ENCODE data around the gene MTFR2. TPM values are rescaled to one million over a fixed set of nuclear protein-coding genes. Genes with fewer than 3 reads are reported as not detected.
A peak's percentile ranks its signal among the peaks of the same experiment; 100 is the strongest.

MTFR2 gene
- total and polyA plus RNA-seq, 2 of the 13 experiments (the other 11 are each of a cell fraction or from before 2014, with no cell fraction given): 6.7 to 10.7 TPM

DNA sequence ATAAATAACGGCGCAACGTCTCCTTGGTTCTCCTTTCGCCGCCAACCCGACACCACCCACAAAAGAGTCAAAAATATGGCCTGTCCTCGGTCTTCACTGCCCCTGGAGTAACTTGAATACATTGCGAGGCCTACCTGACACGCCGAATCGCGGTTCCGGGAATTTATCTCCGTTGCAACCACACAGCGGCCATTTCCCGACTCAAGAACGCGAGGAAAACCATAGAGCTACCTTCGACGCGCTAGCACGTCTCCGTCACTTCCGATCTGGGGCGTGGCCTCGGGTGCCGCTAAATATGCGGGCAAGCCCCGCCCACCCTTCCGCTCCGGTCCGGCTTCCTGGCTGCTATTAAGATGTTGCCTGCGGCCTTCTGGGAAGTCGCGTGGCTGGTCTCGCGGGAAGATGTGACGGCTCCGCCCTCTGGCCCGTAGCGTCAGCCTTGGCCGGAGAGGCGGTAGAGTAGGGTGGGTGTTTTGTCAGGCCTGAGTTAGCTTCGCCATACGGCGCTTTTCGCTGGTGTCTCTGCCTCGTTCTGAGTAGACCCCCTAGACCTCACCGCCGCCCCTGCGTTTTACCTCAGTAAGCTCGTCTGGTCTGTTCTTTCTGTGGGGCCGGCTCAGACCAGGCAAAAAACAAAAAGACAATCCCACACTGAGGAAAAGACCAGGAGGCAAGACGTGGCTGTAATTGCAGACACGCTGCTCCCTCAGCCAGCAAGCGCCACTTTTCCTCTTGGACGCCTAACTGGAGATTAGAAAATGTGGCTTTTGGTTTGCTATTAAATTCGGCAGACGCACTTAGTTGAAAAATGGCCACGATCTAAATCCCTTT is 39.7 kb upstream of the MTFR2 start, which contains the start of gene BCLAF1 (continued):
- no peak for TF ChIP-seq CBX2 (IDR thresholded peaks at IDR 0.05; ENCODE audit: low read depth, low read length)
- peak; percentile 16 for TF ChIP-seq CBX2 (CRISPR knock-in tag; IDR thresholded peaks at IDR 0.05; ENCODE audit: low read depth)
- peak; percentile 40 for TF ChIP-seq ZNF225 (CRISPR knock-in tag; IDR thresholded peaks at IDR 0.05)
- no peak for TF ChIP-seq AKAP8 (CRISPR knock-in tag; IDR thresholded peaks at IDR 0.05)
- TF ChIP-seq TERF1 (CRISPR knock-in tag; IDR thresholded peaks at IDR 0.05): no peak
- TF ChIP-seq ZSCAN21 (CRISPR knock-in tag; IDR thresholded peaks at IDR 0.05; ENCODE audit: borderline replicate concordance): peak; percentile 60; the same call in 1 of the 2 replicates
- TF ChIP-seq ZNF282 (IDR thresholded peaks at IDR 0.05; ENCODE audit: partially characterized antibody): no peak
- peak; percentile 47; the same call in 1 of the 2 replicates for TF ChIP-seq ZNF792 (CRISPR knock-in tag; IDR thresholded peaks at IDR 0.05)
- TF ChIP-seq RAD51 (IDR thresholded peaks at IDR 0.05; ENCODE audit: borderline replicate concordance): no peak
- TF ChIP-seq PHF21A (CRISPR knock-in tag; IDR thresholded peaks at IDR 0.05): no peak; the same call in 1 of the 2 replicates
- peak; percentile 83 to 84; a peak in 3 of 4 replicates for TF ChIP-seq KLF16 (CRISPR knock-in tag; IDR thresholded peaks at IDR 0.05)
- no peak for TF ChIP-seq SKI (IDR thresholded peaks at IDR 0.05; ENCODE audit: partially characterized antibody)
- TF ChIP-seq E2F1 (CRISPR knock-in tag; IDR thresholded peaks at IDR 0.05): peak; percentile 21; the same call in 1 of the 2 replicates
- TF ChIP-seq CENPT (CRISPR knock-in tag; IDR thresholded peaks at IDR 0.05; ENCODE audit: low read depth): no peak
- 0 out of 2 replicates have a peak, but pooled peaks have one; percentile 46 for TF ChIP-seq SIN3B (IDR thresholded peaks at IDR 0.05; ENCODE audit: low read length)
- peak; percentile 72 for TF ChIP-seq IKZF4 (CRISPR knock-in tag; IDR thresholded peaks at IDR 0.05; ENCODE audit: borderline replicate concordance, low read depth, not compliant biosample characterization)
- no peak for TF ChIP-seq ZNF577 (CRISPR knock-in tag; IDR thresholded peaks at IDR 0.05; ENCODE audit: borderline replicate concordance, low read depth)
- TF ChIP-seq ONECUT2 (CRISPR knock-in tag; IDR thresholded peaks at IDR 0.05): no peak
- no peak for TF ChIP-seq SRSF4 (IDR thresholded peaks at IDR 0.05; ENCODE audit: low read depth, low read length, poor library complexity, severe bottlenecking)
- peak; percentile 63 for TF ChIP-seq TFDP2 (CRISPR knock-in tag; IDR thresholded peaks at IDR 0.05)
- peak; percentile 87 for TF ChIP-seq ZNF781 (CRISPR knock-in tag; IDR thresholded peaks at IDR 0.05; ENCODE audit: borderline replicate concordance, not compliant biosample characterization)
- TF ChIP-seq ZFY (CRISPR knock-in tag; IDR thresholded peaks at IDR 0.05): peak; percentile 96
- TF ChIP-seq ZNF274 (CRISPR knock-in tag; IDR thresholded peaks at IDR 0.05): no peak
- TF ChIP-seq IKZF5 (CRISPR knock-in tag; IDR thresholded peaks at IDR 0.05): peak; percentile 91
- TF ChIP-seq, protein P1, sequence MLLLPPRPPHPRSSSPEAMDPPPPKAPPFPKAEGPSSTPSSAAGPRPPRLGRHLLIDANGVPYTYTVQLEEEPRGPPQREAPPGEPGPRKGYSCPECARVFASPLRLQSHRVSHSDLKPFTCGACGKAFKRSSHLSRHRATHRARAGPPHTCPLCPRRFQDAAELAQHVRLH (CRISPR knock-in tag; IDR thresholded peaks at IDR 0.05; ENCODE audit: borderline replicate concordance, low read depth): no peak; the same call in 1 of the 2 replicates

All from HepG2 (cell line).